GM10847 (cell line): ENCODE results near the gene TEK.

ENCODE experiments used
- POLR2A ChIP-seq: IDR thresholded peaks from 2 replicates; pipeline ENCODE4 v1.6.1; 2011; ENCODE audit not compliant: insufficient read length; ENCODE audit errors: extremely low read depth

TEK gene

GRCh38 chr9:27108981-27109541 is at the start of gene TEK:
Gene TEK (plus strand): TSS chr9:27109225. CDS start chr9:27109591, 366 bp downstream.
- no peak for TF ChIP-seq POLR2A

GRCh38 chr9:27059412-27059811 is 49.6 kb upstream of the TEK start:
- no peak for TF ChIP-seq POLR2A

GRCh38 chr9:27059907-27060306 is 49.1 kb upstream of the TEK start:
- TF ChIP-seq POLR2A: no peak

- no peak for TF ChIP-seq POLR2A
Measured at GRCh38 chr9:27065288-27065687, 43.7 kb upstream of the TEK start.

- no peak for TF ChIP-seq POLR2A
Measured at GRCh38 chr9:27073841-27074728, 34.9 kb upstream of the TEK start.

- no peak for TF ChIP-seq POLR2A
Measured at GRCh38 chr9:27078685-27079084, 30.3 kb upstream of the TEK start.

GRCh38 chr9:27085456-27085855 is 23.6 kb upstream of the TEK start:
- no peak for TF ChIP-seq POLR2A

- TF ChIP-seq POLR2A: no peak
Measured at GRCh38 chr9:27086818-27087680, 22.0 kb upstream of the TEK start.

- TF ChIP-seq POLR2A: no peak
Measured at GRCh38 chr9:27088981-27089380, 20.0 kb upstream of the TEK start.

- TF ChIP-seq POLR2A: no peak
Measured at GRCh38 chr9:27089706-27090105, 19.3 kb upstream of the TEK start.

GRCh38 chr9:27090231-27090630 is 18.8 kb upstream of the TEK start:
- no peak for TF ChIP-seq POLR2A

GRCh38 chr9:27090711-27091110 is 18.3 kb upstream of the TEK start:
- no peak for TF ChIP-seq POLR2A

- no peak for TF ChIP-seq POLR2A
Measured at GRCh38 chr9:27094640-27095298, 14.3 kb upstream of the TEK start.

- TF ChIP-seq POLR2A: no peak
Measured at GRCh38 chr9:27107241-27107640, 1.8 kb upstream of the TEK start.

GRCh38 chr9:27109621-27110020 is 596 bp downstream of the TEK start:
- TF ChIP-seq POLR2A: no peak
